Peyer's patch (tissue), 4 donors: Measurements from ENCODE around the gene TRIM41.
"Not testable (repeated sequence)": the region's sequence is repeated elsewhere in the genome, so short reads cannot be mapped to it uniquely, and the experiment has no call there.

Experiments
- CTCF ChIP-seq, 6 experiments: fragments of 450-650 bp in 4 of 6; fragments of 200-600 bp in 2 of 6; sonication (generic) in 1 of 6; IDR thresholded peaks; one replicate each; pipeline ENCODE4 v1.5.1; 2017 to 2019; ENCODE audit warnings: antibody characterized with exemption in 6 of 6, mild to moderate bottlenecking in 3 of 6, moderate library complexity in 1 of 6
- POLR2A ChIP-seq, 2 donors: fragments of 450-650 bp; IDR thresholded peaks; one replicate each; pipeline ENCODE4 v1.5.1; 2017; ENCODE audit warnings: antibody characterized with exemption in 2 of 2, mild to moderate bottlenecking in 2 of 2, moderate library complexity in 2 of 2

DNA sequence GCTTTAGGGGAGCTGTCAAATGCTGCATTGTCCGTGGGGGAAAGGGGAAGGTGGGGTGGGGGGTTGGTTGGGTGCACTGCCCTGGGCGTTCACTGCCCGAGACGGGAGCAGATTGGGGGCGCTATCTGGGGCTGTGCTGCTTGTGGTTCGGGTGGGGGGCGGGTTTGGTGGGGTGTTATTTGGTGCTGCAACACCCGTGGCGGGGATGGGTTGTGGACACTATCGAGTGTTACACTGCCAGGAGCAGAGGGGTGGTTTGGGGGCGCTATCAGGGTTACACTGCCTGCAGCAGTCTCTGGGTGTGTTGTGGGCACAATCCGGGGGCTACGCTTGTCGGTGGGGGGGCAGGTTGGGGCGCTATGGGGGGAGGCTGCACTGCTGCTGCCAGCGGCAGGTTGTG is 59.3 kb downstream of the TRIM41 start:
- TF ChIP-seq POLR2A, CTCF (IDR thresholded peaks at IDR 0.05): not testable (repeated sequence)
